DMS 273 (cell line): Measurements from ENCODE around the gene PCSK5.

Experiments used
- DNase-seq: peaks from one replicate; lab custom pipeline; 2025; ENCODE audit not compliant: unreplicated experiment; lab: John Stamatoyannopoulos, UW

Gene PCSK5

DNA sequence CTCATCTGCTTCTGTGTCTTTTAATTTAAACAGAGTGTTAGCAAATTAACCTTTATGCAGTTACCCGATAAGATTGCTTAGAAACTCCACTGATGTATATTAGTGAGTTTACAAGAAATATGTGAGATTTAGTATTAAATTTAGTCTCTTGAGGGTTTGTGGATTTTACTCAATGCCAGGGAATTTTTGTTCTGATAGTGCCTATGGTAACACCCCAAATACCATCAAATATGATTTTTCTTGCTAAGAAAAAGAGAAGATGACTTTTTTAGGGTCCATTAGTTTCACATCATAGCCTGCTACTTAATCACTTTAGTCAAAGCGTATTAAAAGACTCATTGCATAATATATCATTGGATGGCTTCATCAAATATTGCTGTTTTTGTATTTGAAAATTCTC lies 224.9 kb downstream of the PCSK5 start:
- no peak for DNase-seq

DNA sequence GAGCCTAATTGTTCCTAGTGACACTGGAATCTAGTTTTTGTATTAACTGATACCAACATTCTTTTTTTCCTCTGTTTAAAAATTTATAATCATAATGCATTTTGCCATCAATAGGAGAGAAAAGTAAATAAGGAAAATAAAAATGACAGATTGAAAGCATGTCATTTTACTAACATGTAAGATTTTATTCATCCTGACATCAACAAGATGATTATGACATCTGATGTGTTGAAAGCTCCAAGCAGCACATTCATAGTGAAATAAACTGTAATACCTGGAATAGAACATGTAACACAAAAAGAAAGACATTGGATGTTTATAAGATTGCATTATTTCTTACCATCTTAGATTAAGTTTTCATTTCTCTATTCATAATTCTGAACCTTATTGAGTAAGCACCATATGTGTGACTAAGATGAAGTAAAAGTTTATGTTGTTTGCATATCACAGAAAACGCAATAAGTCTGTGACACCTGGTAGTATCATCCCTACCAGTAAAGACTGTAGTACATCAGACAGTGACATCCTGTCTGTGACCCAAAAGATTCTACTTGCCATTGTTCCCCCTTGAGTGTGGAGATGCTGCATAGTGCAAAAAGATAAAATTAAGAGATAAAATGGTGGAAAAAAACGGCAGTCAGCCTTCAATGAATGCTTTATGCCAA lies 225.6 kb downstream of the PCSK5 start:
- DNase-seq = no peak

DNA sequence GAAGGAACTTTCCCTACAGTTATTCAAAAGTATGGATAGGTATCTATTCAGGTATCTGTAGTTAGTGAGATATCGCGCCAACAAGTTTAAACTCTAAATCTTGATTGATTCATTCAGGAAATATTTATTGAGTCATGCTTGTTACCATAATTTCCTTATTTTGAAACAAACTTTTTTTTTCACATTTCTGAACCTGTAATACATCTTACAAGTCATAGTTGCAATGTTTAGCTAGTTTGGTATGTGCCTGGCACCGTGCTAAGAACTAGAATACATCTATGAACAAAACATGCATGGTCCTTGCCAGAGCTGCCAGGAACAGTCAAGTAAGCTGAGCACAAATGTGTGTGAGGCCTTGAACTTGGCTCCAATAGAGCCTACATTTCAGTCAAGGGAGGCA lies 226.4 kb downstream of the PCSK5 start:
- no peak for DNase-seq

DNA sequence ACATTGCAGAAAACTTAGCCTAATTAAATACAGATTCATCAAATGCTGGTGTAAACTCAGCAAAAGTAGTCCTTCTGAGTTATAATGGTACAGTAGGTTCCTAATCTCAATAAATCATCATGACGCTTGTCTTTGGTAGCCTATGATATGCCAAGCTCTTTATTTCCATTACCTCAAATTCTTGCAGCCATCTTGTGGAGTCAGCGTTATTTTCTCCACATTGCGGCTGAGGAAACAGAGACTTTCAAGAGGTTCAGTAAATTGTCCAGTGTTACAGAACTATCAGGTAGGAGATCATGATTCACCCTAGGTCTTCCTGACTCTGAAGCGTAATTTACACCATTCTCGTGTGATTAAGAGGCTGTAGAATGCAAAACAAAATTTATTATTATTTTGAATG lies 237.2 kb downstream of the PCSK5 start:
- no peak for DNase-seq

DNA sequence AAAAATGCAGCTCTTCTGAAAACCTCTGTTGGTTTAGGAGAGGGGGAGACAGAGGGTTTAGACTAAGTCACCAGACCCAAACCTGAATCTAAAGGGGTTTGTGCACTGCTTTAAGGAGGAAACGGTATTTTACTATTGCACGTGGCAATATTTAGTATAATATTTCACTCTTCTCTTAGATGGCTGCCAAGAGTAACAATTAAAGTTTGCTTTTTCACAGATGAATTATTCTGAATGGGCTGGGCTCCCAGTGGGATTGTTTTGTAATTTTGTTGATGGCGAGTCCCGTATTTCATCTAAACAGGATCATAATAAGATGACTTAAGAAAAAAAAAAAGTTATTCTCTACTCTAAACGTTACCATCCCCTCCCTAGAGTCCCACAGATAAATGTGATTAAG lies 245.4 kb downstream of the PCSK5 start:
- DNase-seq = no peak

DNA sequence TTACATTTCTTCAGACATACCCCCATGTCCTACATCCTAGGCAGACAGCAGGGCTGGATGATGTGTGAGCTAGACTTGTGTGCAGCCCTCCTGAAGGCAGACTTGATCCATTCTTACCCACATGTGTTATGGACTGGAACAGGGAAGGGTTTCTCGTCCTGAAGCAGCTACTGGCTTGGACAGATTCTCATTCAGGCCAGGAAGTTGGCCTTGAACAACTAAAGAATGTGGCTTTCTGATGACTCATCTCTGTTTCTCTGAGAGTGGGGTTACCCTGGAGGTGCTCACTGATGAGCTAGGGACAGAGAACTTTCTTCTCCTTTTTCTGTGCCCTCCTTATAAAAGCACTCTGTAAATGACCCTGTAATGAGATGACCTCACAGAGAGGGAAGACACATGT lies 246.5 kb downstream of the PCSK5 start:
- no peak for DNase-seq

DNA sequence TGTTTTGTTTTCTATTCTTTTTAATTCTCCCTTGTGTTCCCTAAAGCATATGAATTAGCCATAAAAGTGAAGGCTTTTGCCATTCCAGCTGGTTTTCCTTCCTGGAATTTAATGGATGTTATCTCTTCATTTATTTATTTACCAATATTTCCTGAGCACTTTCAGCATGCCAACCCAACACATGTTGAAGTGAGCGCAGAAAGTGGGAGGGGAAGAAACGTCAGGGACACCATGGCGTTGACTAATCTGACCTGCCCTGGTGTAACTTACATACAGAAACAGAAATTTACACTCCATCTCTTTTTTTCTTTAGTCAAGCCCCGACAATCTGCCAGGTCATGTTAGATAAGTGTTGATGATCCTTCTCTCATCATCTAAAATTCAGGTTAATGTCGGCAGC lies 247.5 kb downstream of the PCSK5 start:
- no peak for DNase-seq

DNA sequence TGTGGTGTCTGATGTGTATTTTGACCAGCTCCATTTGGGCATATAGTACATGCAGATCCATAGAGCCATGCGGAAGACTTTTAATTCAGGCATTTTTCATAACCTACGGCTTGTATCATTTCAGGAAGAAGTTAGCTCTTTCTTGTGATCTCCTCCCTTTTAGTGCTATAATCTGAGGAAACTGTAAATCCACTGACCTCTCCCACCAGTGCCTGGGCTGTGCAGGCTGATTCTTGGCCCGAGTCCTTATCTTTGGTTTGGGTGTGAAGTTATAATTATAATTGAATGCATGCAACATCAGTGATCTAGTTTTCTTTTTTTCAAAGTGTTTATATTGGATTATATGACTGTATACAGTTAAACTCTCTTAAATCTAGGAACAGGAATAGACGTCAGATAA lies 247.9 kb downstream of the PCSK5 start:
- no peak for DNase-seq

DNA sequence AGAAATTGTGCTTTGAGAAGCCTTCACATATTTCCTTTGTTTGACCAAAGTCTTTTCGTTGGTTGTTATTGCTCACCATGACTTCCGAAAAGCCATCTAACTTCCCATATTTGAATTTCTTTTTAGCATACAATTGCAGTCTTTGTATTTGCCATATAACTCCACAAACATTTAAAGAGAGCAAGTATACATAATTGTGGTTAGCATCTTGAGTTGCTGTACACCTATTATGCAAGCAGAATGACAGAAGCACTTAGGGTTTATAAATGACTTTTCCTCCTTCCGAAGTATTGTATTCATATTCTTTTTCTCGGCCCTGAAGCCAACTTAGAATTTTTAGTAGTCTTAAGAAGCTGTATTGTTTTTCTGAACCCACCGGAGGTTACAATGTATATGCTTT lies 253.4 kb downstream of the PCSK5 start:
- DNase-seq = no peak

DNA sequence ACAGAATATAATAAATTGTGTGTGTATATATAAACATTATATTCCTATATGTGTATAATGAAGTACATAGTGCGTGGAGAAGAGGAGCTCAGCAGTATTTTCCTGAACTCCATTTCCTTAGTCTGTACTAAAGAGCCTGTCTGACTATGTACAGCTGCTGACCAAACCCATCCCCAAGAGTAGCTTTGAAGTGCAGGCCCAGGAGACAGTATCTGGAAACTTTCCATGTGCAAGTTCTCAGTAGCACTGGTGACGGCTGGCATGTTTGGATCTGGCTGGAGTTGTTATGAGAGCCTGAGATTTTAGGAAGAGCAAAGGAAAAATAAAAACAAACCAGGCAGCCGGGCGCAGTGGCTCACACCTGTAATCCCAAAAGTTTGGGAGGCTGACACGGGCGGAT lies 259.5 kb downstream of the PCSK5 start:
- no peak for DNase-seq

DNA sequence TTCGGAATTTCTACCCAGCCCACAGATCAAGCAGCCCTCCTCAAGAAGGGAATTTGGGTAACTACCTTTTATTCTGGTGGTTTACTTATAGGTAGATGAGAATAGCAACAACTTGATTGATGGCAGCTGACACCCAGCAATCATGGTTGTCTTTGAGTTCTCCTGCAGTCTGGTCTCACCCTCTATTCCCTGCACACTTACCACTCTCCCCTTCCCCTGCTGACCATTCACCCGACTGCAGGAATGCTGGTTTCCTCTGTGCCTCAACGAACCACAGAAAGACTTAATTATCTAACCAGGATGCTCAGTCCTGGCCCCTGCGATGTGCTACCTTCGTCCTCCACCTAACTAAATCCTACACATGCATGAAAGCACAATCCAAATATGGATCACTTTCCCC lies 260.8 kb downstream of the PCSK5 start:
- no peak for DNase-seq

DNA sequence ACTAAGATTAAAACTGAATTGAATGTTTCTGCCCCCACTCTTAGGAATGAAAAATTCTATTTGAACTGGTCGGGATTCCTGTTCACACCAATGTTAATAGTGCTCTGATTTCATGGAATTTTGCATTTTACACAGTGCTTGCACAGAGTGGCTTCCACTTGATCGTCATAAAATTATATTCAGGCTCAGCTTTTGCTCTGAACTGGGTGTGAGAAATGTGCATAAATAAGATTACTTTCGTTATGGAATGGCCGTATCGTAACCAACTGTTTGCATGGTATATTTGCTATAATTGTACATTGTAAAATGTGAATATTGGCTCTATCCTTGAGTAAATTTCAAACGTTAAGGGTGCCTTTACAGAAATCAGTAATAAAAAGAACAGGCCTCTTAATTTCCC lies 262.9 kb downstream of the PCSK5 start:
- no peak for DNase-seq

DNA sequence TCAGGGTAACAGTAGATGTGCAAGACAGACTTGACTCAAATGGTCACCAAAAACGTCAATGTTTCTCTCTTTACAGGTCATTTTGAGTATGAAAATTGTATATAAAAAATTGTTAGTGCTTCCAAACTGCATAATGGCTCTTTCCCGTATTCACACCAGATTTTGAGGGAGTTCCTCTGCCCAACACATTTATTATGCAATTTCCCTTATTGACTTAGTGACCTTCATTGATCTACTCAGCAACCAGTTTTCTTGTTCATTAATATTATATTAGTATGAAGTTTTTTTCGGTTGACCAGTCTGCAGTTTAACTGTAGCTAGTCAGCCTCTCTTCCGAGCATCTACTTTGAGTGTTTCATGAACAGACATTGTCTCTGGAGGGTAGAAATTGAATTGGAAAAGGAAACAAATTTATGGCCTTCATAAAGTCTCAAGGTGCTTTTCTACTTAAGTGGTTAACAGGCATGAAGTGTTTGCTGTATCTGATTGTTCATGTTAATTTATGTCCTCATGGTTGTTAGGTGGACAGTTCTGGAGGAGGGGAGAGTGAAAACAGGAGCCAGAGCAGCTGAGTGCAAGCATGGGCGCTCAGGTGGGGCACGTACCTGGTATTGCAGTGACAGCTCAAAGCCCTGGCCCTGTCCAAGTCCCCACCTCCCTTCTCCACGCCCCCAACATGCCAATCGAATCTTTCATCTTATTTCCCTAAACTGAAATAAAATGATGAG lies 263.6 kb downstream of the PCSK5 start:
- DNase-seq = no peak

DNA sequence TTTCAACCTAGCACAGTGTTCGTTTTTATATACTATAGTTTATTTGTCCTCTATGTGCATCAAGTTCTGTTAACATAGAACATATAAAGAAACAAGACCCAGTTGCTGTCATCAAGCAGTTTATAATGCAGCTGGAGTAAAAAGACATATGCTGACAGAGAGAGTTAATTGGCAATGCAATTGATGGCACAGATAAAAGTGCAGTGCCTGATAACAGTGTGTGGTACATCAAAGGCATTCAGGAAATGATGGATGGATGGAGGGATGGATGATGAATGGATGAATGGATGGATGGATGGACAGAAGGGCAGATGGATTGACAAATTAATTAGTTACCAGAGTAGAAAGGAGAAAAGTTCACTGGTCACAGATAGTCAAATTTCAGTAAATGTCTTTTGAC lies 264.9 kb downstream of the PCSK5 start:
- DNase-seq = no peak

DNA sequence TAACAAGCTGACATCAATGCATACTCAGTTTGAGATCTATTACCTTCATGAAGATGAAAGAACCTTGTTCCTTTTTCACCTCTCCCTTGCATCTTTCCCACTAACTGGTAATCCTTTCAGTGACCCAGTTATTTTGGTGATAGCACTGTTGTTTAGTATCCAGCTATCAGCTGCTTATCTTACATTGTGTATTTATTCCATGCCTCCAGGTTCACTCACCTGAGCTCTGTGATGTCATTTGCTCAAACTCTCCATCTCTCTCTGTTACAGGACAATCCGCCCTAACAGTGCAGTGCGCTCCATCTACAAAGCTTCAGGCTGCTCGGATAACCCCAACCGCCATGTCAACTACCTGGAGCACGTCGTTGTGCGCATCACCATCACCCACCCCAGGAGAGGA lies 268.2 kb downstream of the PCSK5 start:
- DNase-seq = no peak

DNA sequence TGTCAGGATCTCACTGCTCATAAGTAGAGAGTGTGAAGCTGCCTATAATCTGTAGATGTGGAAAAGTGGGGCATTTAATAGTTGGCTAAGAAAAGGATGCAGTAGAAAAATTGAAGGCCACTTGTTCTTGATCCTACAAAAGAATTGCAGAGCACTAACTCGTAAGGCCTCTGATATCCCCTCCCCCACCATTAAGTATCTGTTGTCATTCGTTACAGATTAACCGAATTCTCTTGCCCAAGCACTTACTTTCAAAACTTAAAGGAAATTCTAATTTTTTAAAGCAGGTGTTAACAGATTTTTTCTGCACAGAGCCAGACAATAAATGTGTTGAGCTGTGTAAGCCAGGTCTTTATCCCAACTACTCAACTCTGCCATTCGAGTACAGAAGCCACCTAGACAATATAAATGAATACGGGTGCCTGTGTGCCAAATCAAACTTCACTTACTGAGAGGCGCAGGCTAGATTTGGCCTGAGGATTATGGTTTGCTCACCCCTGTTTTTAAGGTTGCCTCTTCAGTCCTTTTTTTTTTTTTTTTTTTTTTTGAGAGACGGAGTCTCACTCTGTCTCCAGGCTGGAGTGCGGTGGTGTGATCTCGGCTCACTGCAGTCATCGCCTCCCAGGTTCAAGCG lies 268.9 kb downstream of the PCSK5 start:
- DNase-seq = no peak

DNA sequence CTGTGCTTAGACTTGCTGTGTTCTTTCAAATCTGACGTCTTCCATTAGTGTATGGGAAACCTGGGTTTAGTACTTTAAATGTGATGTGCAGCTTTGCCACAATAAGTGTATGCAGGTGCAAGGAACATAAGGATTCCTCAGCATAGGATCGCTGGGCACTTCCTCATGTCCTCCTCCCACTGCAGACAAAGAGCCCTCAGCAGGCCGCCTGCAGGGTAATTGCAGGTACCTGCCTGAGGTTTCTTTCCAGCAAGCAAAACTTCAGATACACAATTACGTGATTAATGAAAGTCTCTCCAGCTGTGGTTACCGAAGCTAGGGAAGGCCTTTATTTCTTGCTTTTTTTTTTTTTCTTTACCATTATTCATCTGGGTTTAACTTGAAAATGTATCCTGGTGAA lies 270.6 kb downstream of the PCSK5 start:
- no peak for DNase-seq

DNA sequence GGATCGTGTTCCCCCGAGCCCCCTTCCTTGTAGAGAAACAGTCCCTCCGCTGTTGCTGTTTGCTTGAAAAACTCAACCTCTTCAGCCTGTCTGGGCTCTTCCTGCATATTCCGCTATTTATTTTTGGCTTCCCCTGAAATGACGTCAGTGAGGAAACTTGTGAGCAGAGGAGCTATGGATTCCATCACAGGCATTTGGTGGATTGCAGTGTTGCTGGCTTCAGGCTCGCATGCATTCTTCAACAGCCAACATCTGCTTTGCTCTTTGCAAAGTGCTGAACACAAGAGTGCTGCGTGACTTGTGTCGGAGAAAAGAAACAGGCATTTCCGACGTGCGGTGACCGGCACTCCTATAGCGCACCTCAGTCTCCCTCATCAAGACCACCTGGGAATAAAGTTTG lies 271.1 kb downstream of the PCSK5 start:
- no peak for DNase-seq

DNA sequence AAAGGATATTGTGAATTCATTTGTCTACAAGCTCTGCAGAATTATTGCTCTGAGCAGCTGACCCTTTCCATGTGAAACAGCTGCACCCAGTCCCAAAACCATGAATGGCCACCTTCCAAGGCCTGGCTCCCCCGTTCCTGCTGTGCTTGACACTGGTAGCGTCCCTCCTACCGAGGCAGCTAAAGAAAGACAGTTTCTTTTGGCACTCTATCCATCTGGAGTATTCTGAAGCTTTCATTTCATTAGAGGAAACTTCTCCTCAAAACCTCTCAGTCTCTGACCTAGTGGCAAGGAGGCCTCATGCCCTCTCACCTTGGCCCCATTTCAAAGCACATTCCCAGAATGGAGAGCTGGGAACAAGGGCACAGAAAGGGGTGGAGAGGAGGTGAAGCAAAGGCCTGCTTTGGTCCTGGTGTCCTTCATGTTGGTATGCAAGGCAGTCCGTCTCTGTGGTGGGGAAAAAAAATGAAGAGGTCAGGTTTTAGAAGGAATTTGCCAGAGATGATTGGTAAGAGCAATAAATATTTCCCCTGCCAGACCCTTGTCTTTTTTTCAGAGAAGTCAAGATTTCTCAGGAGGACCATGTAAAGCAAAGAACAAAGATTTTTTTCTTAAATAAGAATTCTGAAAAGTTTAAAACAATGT lies 271.7 kb downstream of the PCSK5 start:
- no peak for DNase-seq

DNA sequence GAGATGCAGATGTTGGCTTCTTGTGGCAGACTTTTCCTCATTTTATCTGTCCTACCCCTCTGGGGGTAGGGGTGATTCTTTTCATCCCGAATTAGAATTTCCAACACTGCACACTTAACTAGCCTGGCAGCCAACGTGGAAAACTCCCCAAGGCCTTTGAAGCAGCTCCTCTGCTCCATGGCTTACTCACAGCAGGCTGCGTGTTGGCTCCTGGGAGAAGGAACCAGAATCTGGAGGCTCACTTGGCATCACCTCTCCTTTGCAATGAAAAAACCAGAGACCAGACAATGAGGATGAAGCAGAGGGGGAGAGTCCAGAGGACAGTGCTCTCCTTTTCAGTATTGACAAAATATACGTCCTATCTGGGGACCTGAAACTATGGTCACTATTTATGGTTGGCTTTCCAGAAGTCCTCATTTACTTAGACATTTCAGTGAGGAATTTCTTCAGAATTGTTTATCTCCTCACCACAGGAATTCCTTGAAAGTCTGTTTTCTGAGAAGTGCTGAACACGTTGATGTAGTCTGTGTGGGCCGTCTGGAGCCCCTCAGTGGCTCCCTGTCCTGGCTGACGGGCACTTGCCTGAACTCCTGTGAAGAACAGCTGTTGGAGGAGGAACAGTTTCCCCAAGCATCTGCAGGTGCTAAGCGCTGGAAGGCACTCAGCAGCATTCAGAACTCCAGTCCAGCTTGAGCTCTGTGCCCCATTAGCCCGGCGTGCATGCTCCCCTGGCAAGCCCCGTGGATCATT lies 272.5 kb downstream of the PCSK5 start:
- no peak for DNase-seq

DNA sequence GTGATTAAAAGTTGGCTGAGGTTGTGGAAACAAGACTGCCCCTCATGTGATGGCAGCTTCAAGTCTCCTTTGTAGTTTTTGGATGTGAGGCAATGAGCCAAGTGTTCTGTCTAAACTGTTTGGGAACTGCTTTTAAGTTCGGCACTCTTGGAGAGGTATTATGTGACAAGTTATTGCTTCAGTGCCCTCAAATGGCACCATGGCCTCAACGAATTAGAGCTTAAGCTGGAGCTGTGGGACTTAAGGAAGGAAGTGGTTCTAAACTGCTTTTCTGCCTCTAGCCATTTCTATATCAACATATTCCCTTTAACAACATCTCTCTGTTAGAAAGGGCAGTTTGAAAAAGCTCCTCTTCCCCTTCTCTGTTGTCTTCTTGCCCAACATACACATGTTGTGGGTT lies 276.1 kb downstream of the PCSK5 start:
- DNase-seq = no peak
